Esophagus squamous epithelium (tissue), 5 donors: ENCODE data around the gene TMEM40. TPM values are rescaled to one million over a fixed set of nuclear protein-coding genes. Genes with fewer than 3 reads are reported as not detected.
"Not testable (repeated sequence)": the region's sequence is repeated elsewhere in the genome, so short reads cannot be mapped to it uniquely, and the experiment has no call there.

Experiments
- DNase-seq: peaks from one replicate; lab custom pipeline; 2025; lab: John Stamatoyannopoulos, UW
- H3K27ac ChIP-seq, 4 donors: fragments of 200-600 bp; sonication (generic); one replicate each; pipeline ENCODE4 v1.5.1; 2016 to 2019; ENCODE audit warnings: mild to moderate bottlenecking in 1 of 4
- H3K27me3 ChIP-seq, 4 donors: fragments of 200-600 bp; sonication (generic); 1 replicate in 3 of 4; 2 replicates in 1 of 4; pipeline versions ENCODE4 v1.5.1 to v1.6.0; 2017 to 2021; ENCODE audit warnings: antibody characterized with exemption in 1 of 4
- H3K36me3 ChIP-seq, 3 donors: fragments of 200-600 bp; sonication (generic); one replicate each; pipeline ENCODE4 v1.5.1; 2016 to 2019
- H3K4me1 ChIP-seq, 3 donors: fragments of 200-600 bp; sonication (generic); one replicate each; pipeline ENCODE4 v1.5.1; 2017 to 2019
- H3K4me3 ChIP-seq, 4 donors: fragments of 200-600 bp; sonication (generic); 1 replicate in 3 of 4; 2 replicates in 1 of 4; pipeline ENCODE4 v1.5.1; 2016 to 2019; ENCODE audit warnings: mild to moderate bottlenecking in 2 of 4, moderate library complexity in 1 of 4
- H3K9me3 ChIP-seq, 3 donors: fragments of 200-600 bp; sonication (generic); one replicate each; pipeline ENCODE4 v1.5.1; 2016 to 2019
- POLR2A ChIP-seq, 4 donors: fragments of 450-650 bp; IDR thresholded peaks; one replicate each; pipeline ENCODE4 v1.6.1; 2017; ENCODE audit warnings: antibody characterized with exemption in 4 of 4, mild to moderate bottlenecking in 4 of 4, moderate library complexity in 3 of 4
- WGBS, 2 donors: methylation state at CpG; one replicate each; pipeline ENCODE4 v1.1.5; 2018; 5-methylcytosine and 5-hydroxymethylcytosine counted together
- intact Hi-C: fragments of 100-400 bp; cut with DNase I; formaldehyde crosslinking; loops from one replicate; pipeline ENCODE4 v1.15.0; 2022
- total RNA-seq, 4 donors: library from RNA; depleted of rRNA; stranded (reverse); fragments of >200 nt; gene quantifications; one replicate each; pipeline ENCODE4 v1.1.0, GENCODE V29; 2016
- TF ChIP-seq, protein P1 (sequence below), 6 experiments: fragments of 450-650 bp in 4 of 6; fragments of 200-600 bp in 2 of 6; sonication (generic) in 2 of 6; IDR thresholded peaks; one replicate each; pipeline ENCODE4 v1.5.1; 2016 to 2019; ENCODE audit warnings: antibody characterized with exemption in 6 of 6, mild to moderate bottlenecking in 4 of 6, moderate library complexity in 4 of 6
- donor health status: DM: yes; HTN: yes; CAD: no.

The TMEM40 gene
- total RNA-seq, 4 donors from 2014 or later, result 43.9 to 79.1 (median 53.4) TPM

DNA sequence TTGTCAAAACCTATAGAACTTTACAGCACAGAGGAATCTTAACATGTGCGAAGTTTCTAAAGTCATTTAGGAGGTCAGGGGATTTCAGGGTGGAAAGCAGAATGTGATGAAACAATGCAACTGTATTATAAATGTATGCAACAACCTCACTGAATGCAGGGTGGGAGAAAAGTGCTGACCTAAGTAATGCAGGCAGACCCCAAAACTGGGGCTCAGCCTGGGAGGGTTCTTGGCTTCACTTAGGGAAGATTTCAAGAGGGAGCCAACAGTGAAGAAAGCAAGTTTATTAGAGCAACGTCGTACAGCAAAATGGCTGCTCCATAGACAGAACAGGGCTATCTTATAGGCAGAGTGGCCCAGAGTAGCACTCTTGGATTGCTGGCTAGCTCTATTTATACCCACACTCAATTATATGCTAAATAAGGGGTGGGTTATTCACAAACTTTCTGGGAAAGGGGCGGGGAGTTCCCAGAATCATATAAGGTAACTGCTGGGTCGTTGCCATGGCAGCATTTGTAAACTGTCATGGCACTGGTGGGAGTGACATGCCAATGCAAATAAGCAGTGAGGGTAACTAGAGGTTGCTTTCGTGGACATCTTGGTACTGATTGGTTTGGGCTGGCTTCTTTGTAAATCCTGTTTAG is 23.2 kb upstream of the TMEM40 start:
- no peak overlapping the region for H3K27ac ChIP-seq
- H3K36me3 ChIP-seq, result no peaks in the 10 kb centered on the region
- DNase-seq, result no peak
- H3K27me3 ChIP-seq, result no peaks in the 10 kb centered on the region
- intact Hi-C loops, result no loop called here
- peaks cover 0 to 9% (median 7%) of the 10 kb centered on the region in 3 donors for H3K4me1 ChIP-seq
- no peak overlapping the region for H3K4me3 ChIP-seq
- 66 to 67% methylated on average over 6 of the region's 6 CpGs for WGBS, 2 donors
- TF ChIP-seq POLR2A (IDR thresholded peaks at IDR 0.05), result no peak
- TF ChIP-seq, protein P1, sequence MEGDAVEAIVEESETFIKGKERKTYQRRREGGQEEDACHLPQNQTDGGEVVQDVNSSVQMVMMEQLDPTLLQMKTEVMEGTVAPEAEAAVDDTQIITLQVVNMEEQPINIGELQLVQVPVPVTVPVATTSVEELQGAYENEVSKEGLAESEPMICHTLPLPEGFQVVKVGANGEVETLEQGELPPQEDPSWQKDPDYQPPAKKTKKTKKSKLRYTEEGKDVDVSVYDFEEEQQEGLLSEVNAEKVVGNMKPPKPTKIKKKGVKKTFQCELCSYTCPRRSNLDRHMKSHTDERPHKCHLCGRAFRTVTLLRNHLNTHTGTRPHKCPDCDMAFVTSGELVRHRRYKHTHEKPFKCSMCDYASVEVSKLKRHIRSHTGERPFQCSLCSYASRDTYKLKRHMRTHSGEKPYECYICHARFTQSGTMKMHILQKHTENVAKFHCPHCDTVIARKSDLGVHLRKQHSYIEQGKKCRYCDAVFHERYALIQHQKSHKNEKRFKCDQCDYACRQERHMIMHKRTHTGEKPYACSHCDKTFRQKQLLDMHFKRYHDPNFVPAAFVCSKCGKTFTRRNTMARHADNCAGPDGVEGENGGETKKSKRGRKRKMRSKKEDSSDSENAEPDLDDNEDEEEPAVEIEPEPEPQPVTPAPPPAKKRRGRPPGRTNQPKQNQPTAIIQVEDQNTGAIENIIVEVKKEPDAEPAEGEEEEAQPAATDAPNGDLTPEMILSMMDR (IDR thresholded peaks at IDR 0.05), result no peak
- H3K9me3 ChIP-seq, result no peaks in the 10 kb centered on the region

DNA sequence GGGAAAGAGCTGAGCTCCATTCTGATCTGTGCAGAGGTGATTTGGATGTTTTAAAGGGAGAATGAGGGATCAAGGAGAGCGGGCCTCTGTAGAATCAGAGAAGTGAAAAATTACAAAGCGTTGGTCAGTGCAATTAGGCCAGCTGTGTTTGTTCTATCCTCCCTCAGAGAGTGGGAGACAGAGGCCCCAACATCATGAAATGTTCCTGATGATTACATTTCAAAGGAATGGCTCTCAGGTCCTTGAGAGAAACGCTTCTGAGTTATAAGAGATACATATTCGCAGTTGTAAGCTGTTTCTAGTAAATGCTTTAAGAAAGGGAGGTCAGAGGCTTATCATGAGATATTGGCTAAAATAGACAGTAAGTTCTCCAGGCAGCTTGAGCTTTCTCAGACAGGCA is 21.7 kb upstream of the TMEM40 start:
- TF ChIP-seq, protein P1 (IDR thresholded peaks at IDR 0.05), result no peak
- no peak for TF ChIP-seq POLR2A (IDR thresholded peaks at IDR 0.05)
- no peaks in the 10 kb centered on the region for H3K27me3 ChIP-seq
- intact Hi-C loops, result no loop called here
- H3K36me3 ChIP-seq, result no peaks in the 10 kb centered on the region
- H3K4me1 ChIP-seq, result peaks cover 0 to 9% (median 7%) of the 10 kb centered on the region in 3 donors
- H3K4me3 ChIP-seq, result no peak overlapping the region
- no peak for DNase-seq
- WGBS, 2 donors, result 72 to 81% methylated on average over 4 of the region's 4 CpGs
- H3K27ac ChIP-seq, result no peak overlapping the region
- H3K9me3 ChIP-seq, result no peaks in the 10 kb centered on the region

DNA sequence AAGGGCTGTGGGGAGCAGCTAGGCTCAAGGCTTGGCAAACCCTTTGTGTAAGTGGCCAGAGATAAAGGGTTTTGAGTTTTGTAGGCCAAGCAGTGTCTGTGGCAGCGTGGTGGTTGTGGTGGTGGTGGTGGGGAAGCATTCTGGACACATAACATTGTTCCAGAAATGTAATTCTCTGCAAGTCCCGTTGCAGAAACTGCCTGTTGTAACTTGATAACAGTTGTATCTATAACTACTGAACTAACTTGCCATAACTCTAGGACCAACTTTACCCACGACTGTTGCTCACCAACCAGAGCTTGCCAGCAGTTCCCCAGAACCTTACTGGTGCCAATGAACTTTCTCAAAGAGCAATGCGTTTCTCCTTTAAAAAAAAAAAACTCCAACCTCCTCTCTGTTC is 18.1 kb upstream of the TMEM40 start:
- no peaks in the 10 kb centered on the region for H3K36me3 ChIP-seq
- intact Hi-C loops, result no loop called here
- no peak overlapping the region for H3K4me3 ChIP-seq
- DNase-seq, result no peak
- no peak overlapping the region for H3K27ac ChIP-seq
- peaks cover 0 to 2% (median 0%) of the 10 kb centered on the region in 3 donors for H3K4me1 ChIP-seq
- 31 to 39% methylated on average over 4 of the region's 4 CpGs for WGBS, 2 donors
- no peaks in the 10 kb centered on the region for H3K27me3 ChIP-seq
- H3K9me3 ChIP-seq, result no peaks in the 10 kb centered on the region
- TF ChIP-seq POLR2A (IDR thresholded peaks at IDR 0.05), result no peak
- TF ChIP-seq, protein P1 (IDR thresholded peaks at IDR 0.05), result no peak

DNA sequence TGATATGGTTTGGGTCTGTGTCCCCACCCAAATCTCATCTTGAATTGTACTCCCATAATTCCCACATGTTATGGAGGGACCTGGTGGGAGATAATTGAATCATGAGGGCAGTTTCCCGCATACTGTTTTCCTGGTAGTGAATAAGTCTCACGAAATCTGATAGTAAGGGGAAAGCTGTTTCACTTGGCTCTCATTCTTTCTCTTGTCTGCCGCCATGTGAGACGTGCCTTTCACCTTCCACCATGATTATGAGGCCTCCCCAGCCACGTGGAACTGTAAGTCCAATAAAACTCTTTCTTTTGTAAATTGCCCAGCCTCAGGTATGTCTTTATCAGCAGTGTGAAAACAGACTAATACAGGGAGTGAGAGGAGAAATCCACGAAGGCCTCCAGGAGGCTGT is 16.9 kb upstream of the TMEM40 start:
- DNase-seq, intact Hi-C loops, H3K9me3 ChIP-seq, H3K27me3 ChIP-seq, H3K4me3 ChIP-seq, H3K4me1 ChIP-seq, H3K36me3 ChIP-seq, H3K27ac ChIP-seq: not testable (repeated sequence)
- 65 to 72% methylated on average over 6 of the region's 6 CpGs for WGBS, 2 donors

DNA sequence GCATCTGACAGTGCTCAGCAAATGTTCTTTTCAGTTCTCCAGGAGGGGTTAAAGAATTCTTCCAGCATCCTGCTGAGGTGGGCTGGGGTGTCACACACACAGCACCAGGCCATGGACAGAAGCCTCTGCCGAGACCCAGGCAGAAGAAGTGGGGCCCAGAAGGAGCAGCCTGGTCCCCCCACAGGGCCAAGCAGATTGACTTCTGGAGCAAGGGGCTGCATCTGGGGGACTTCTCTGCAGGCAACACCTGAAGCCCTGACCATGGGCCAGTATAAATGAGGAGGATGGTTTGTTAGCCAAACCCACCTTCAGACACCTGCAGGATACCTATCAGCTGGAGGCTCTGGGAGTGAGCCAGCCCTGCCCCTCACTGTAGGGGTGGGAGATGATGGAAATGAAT is 16.2 kb upstream of the TMEM40 start:
- no peaks in the 10 kb centered on the region for H3K36me3 ChIP-seq
- WGBS, 2 donors, result no CpG with 5 or more reads among the region's 1 CpG
- no peaks in the 10 kb centered on the region for H3K4me1 ChIP-seq
- TF ChIP-seq, protein P1 (IDR thresholded peaks at IDR 0.05), result no peak
- no peak for TF ChIP-seq POLR2A (IDR thresholded peaks at IDR 0.05)
- no peak overlapping the region for H3K27ac ChIP-seq
- no peak for DNase-seq
- no peaks in the 10 kb centered on the region for H3K27me3 ChIP-seq
- H3K9me3 ChIP-seq, result no peaks in the 10 kb centered on the region
- no peak overlapping the region for H3K4me3 ChIP-seq
- intact Hi-C loops, result no loop called here
